HCT116 (cell line): ENCODE data around the gene CDC37L1. TPM values are rescaled to one million over a fixed set of nuclear protein-coding genes. Genes with fewer than 3 reads are reported as not detected.

Experiments
- ATAC-seq: fragments of 200-7000 bp; cut with Tn5 transposase; 2 replicates; pipeline ENCODE4 v1.9.1; 2020; ENCODE audit warnings: mild to moderate bottlenecking, moderate library complexity
- BruUV-seq: library from RNA; stranded (reverse); fragments of 400-500 nt; replicated peaks from 2 replicates; lab custom pipeline; 2021; lab: Mats Ljungman, UMichigan
- CTCF ChIA-PET: fragments of 300-600 bp; sonication (Branson Sonifier 250); formaldehyde crosslinking; loops from one replicate; lab custom pipeline; 2021; ENCODE audit warnings: antibody characterized with exemption; lab: Charles Lee
- POLR2A ChIA-PET: fragments of 300-600, 350-600 bp; sonication (Branson Sonifier 250); formaldehyde crosslinking; loops from one replicate; lab custom pipeline; 2021; ENCODE audit warnings: antibody characterized with exemption; lab: Charles Lee
- RAD21 ChIA-PET, 2 experiments: fragments of 300-600 bp; sonication (Branson Sonifier 250); formaldehyde crosslinking; loops; one replicate each; lab custom pipeline; 2023; ENCODE audit warnings: low total read pairs in 2 of 2; ENCODE audit not compliant: uncharacterized antibody in 2 of 2, unreplicated experiment in 2 of 2, low non-redundant PET in 1 of 2; lab: Charles Lee
- DNase-seq: peaks from one replicate; pipeline ENCODE4 v3.0.0-alpha.2; 2010; ENCODE audit warnings: low read depth, low spot score
- H2AFZ ChIP-seq: fragments of 200-600 bp; shearing (Covaris generic), sonication (generic); 2 replicates; pipeline ENCODE4 v1.6.1; 2017; ENCODE audit warnings: low read depth, mixed run types, mixed read lengths, antibody characterized with exemption, low read length; ENCODE audit not compliant: poor library complexity, severe bottlenecking
- H3K27ac ChIP-seq: 2 replicates; pipeline ENCODE4 v1.5.1; 2012; ENCODE audit warnings: low read depth, low read length
- H3K27me3 ChIP-seq: fragments of 200-600 bp; sonication (generic); 2 replicates; pipeline ENCODE4 v1.6.1; 2016; ENCODE audit warnings: mixed run types, low read length, mixed read lengths; ENCODE audit not compliant: insufficient read depth
- H3K36me3 ChIP-seq, 2 experiments: fragments of 200-500 bp in 1 of 2; fragments of 200-600 bp in 1 of 2; sonication (Bioruptor generic) in 1 of 2; sonication (generic) in 1 of 2; 2 replicates each; pipeline versions ENCODE4 v1.5.1 to v1.6.1; 2014 to 2016; ENCODE audit warnings: low read length in 2 of 2, inconsistent platforms in 1 of 2, mixed read lengths in 1 of 2, mixed run types in 1 of 2; ENCODE audit not compliant: insufficient read depth in 2 of 2, control insufficient read depth in 1 of 2
- H3K4me1 ChIP-seq, 2 experiments: fragments of 200-600 bp in 1 of 2; sonication (generic) in 1 of 2; 2 replicates each; pipeline versions ENCODE4 v1.5.1 to v1.6.1; 2012 to 2017; ENCODE audit warnings: low read length in 2 of 2, inconsistent platforms in 1 of 2, mild to moderate bottlenecking in 1 of 2, mixed read lengths in 1 of 2, mixed run types in 1 of 2, moderate library complexity in 1 of 2; ENCODE audit not compliant: insufficient read depth in 2 of 2, control insufficient read depth in 1 of 2
- H3K4me2 ChIP-seq: fragments of 200-600 bp; sonication (generic); 2 replicates; pipeline ENCODE4 v1.6.1; 2017; ENCODE audit warnings: mixed run types, low read length, mixed read lengths
- H3K4me3 ChIP-seq, 2 experiments: fragments of 200-600 bp in 1 of 2; sonication (generic) in 1 of 2; replicated peaks in 1 of 2; 2 replicates each; pipeline ENCODE4 v1.5.1; 2011 to 2016; ENCODE audit warnings: low read length in 2 of 2, control low read depth in 1 of 2, low read depth in 1 of 2, mild to moderate bottlenecking in 1 of 2, mixed read lengths in 1 of 2, mixed run types in 1 of 2
- H3K79me2 ChIP-seq: fragments of 200-600 bp; sonication (generic); 2 replicates; pipeline ENCODE4 v1.6.1; 2017; ENCODE audit warnings: mild to moderate bottlenecking, mixed run types, low read length, moderate library complexity, mixed read lengths; ENCODE audit not compliant: insufficient read depth
- H3K9ac ChIP-seq: fragments of 200-600 bp; sonication (generic); 2 replicates; pipeline ENCODE4 v1.6.1; 2016; ENCODE audit warnings: low read length, mixed read lengths
- H3K9me2 ChIP-seq: fragments of 200-600 bp; sonication (generic), shearing (Covaris generic); 2 replicates; pipeline ENCODE4 v1.6.1; 2017; ENCODE audit warnings: mixed run types, mild to moderate bottlenecking, moderate library complexity; ENCODE audit not compliant: insufficient read depth
- H3K9me3 ChIP-seq, 2 experiments: fragments of 200-500 bp in 1 of 2; fragments of 200-600 bp in 1 of 2; sonication (Bioruptor generic) in 1 of 2; sonication (generic) in 1 of 2; 2 replicates each; pipeline ENCODE4 v1.6.1; 2014 to 2017; ENCODE audit warnings: low read length in 2 of 2, mixed read lengths in 2 of 2, inconsistent platforms in 1 of 2, low read depth in 1 of 2, mild to moderate bottlenecking in 1 of 2, mixed run types in 1 of 2, moderate library complexity in 1 of 2; ENCODE audit not compliant: control insufficient read depth in 1 of 2, insufficient read depth in 1 of 2
- H4K20me1 ChIP-seq: fragments of 200-600 bp; sonication (generic), shearing (Covaris generic); 2 replicates; pipeline ENCODE4 v1.6.1; 2017; ENCODE audit warnings: mixed run types, mild to moderate bottlenecking, moderate library complexity; ENCODE audit not compliant: insufficient read depth
- ATF3 ChIP-seq: IDR thresholded peaks from 2 replicates; pipeline ENCODE4 v1.6.1; 2012
- CEBPB ChIP-seq: IDR thresholded peaks from 2 replicates; pipeline ENCODE4 v1.6.1; 2012; ENCODE audit warnings: low read depth
- CTCF ChIP-seq, 3 experiments: fragments of 200-600 bp in 1 of 3; sonication (generic) in 1 of 3; IDR thresholded peaks in 2 of 3; conservative IDR thresholded peaks in 1 of 3; 2 replicates each; pipeline ENCODE4 v1.5.1; 2012 to 2017; ENCODE audit warnings: low read depth in 2 of 3, low read length in 2 of 3, antibody characterized with exemption in 1 of 3, borderline replicate concordance in 1 of 3, control low read depth in 1 of 3, mild to moderate bottlenecking in 1 of 3, mixed read lengths in 1 of 3, mixed run types in 1 of 3, moderate library complexity in 1 of 3; ENCODE audit not compliant: insufficient read depth in 1 of 3
- EGR1 ChIP-seq: IDR thresholded peaks from 2 replicates; pipeline ENCODE4 v1.6.1; 2012; ENCODE audit warnings: low read depth
- ELF1 ChIP-seq: IDR thresholded peaks from 2 replicates; pipeline ENCODE4 v1.6.1; 2012; ENCODE audit warnings: low read depth, borderline replicate concordance
- EZH2 ChIP-seq: fragments of 200-600 bp; sonication (generic); IDR thresholded peaks from 2 replicates; pipeline ENCODE4 v1.6.1; 2017; ENCODE audit warnings: antibody characterized with exemption, mixed run types
- EZH2phosphoT487 ChIP-seq: fragments of 200-600 bp; IDR thresholded peaks from 2 replicates; pipeline ENCODE4 v1.6.1; 2018; ENCODE audit warnings: antibody characterized with exemption, borderline replicate concordance
- POLR2A ChIP-seq: IDR thresholded peaks from 2 replicates; pipeline ENCODE4 v1.7.0; 2011; ENCODE audit warnings: borderline replicate concordance; ENCODE audit not compliant: insufficient read depth, insufficient read length; ENCODE audit errors: extremely low read depth
- POLR2AphosphoS5 ChIP-seq: IDR thresholded peaks from 2 replicates; pipeline ENCODE4 v1.6.1; 2011; ENCODE audit warnings: mild to moderate bottlenecking, low read depth, low read length, moderate library complexity
- RAD21 ChIP-seq: IDR thresholded peaks from 2 replicates; pipeline ENCODE4 v1.6.1; 2012; ENCODE audit warnings: low read depth, mild to moderate bottlenecking
- SIN3A ChIP-seq: IDR thresholded peaks from 2 replicates; pipeline ENCODE4 v1.6.1; 2012; ENCODE audit warnings: low read depth
- SRF ChIP-seq: IDR thresholded peaks from 2 replicates; pipeline ENCODE4 v1.6.1; 2012; ENCODE audit warnings: low read depth
- TCF7L2 ChIP-seq: IDR thresholded peaks from 2 replicates; pipeline ENCODE4 v1.7.0; 2011; ENCODE audit warnings: borderline replicate concordance, inconsistent platforms; ENCODE audit not compliant: insufficient read depth, insufficient read length; ENCODE audit errors: extremely low read depth
- YY1 ChIP-seq: IDR thresholded peaks from 2 replicates; pipeline ENCODE4 v1.6.1; 2011; ENCODE audit warnings: low read length, low read depth, moderate library complexity, mild to moderate bottlenecking; ENCODE audit not compliant: insufficient replicate concordance; ENCODE audit errors: extremely low read depth
- ZFX ChIP-seq: fragments of 450-650 bp; IDR thresholded peaks from 2 replicates; pipeline ENCODE4 v1.6.1; 2017
- intact Hi-C: fragments of 100-400 bp; cut with micrococcal nuclease; formaldehyde crosslinking; loops from 2 replicates; pipeline ENCODE4 v1.10.0; 2022
- total RNA-seq: library from RNA; stranded (reverse); gene quantifications from one replicate; pipeline ENCODE4 v1.2.1, GENCODE V29; 2021; ENCODE audit not compliant: unreplicated experiment
- TF ChIP-seq, protein P1 (sequence below): IDR thresholded peaks from 2 replicates; pipeline ENCODE4 v1.6.1; 2012; ENCODE audit warnings: low read depth
- TF ChIP-seq, protein P2 (sequence below): IDR thresholded peaks from 2 replicates; pipeline ENCODE4 v1.6.1; 2011; ENCODE audit warnings: mild to moderate bottlenecking, low read length, moderate library complexity; ENCODE audit not compliant: insufficient replicate concordance; ENCODE audit errors: extremely low read depth

Gene CDC37L1
- total RNA-seq, 1 experiment from 2014 or later: 18.1 TPM

GRCh38 chr9:4674783-4675182 is 4.6 kb upstream of the CDC37L1 start:
- no peak overlapping the region for H3K9ac ChIP-seq
- intact Hi-C loops: no loop called here
- H3K36me3 ChIP-seq: no peaks in the 10 kb centered on the region
- RAD21 ChIA-PET: no interaction called here
- peaks cover 2% of the 10 kb centered on the region; the same call in 1 of the 2 replicates for H3K79me2 ChIP-seq
- TF ChIP-seq, protein P1, sequence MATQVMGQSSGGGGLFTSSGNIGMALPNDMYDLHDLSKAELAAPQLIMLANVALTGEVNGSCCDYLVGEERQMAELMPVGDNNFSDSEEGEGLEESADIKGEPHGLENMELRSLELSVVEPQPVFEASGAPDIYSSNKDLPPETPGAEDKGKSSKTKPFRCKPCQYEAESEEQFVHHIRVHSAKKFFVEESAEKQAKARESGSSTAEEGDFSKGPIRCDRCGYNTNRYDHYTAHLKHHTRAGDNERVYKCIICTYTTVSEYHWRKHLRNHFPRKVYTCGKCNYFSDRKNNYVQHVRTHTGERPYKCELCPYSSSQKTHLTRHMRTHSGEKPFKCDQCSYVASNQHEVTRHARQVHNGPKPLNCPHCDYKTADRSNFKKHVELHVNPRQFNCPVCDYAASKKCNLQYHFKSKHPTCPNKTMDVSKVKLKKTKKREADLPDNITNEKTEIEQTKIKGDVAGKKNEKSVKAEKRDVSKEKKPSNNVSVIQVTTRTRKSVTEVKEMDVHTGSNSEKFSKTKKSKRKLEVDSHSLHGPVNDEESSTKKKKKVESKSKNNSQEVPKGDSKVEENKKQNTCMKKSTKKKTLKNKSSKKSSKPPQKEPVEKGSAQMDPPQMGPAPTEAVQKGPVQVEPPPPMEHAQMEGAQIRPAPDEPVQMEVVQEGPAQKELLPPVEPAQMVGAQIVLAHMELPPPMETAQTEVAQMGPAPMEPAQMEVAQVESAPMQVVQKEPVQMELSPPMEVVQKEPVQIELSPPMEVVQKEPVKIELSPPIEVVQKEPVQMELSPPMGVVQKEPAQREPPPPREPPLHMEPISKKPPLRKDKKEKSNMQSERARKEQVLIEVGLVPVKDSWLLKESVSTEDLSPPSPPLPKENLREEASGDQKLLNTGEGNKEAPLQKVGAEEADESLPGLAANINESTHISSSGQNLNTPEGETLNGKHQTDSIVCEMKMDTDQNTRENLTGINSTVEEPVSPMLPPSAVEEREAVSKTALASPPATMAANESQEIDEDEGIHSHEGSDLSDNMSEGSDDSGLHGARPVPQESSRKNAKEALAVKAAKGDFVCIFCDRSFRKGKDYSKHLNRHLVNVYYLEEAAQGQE: no peak
- TF ChIP-seq ATF3 (no peak), ZFX (no peak), EZH2phosphoT487 (no peak), POLR2AphosphoS5 (no peak), POLR2A (no peak), EGR1 (no peak), SIN3A (no peak), YY1 (no peak), EZH2 (no peak), ELF1 (no peak), RAD21 (no peak), CEBPB (no peak), TCF7L2 (no peak), CTCF (IDR thresholded peaks at IDR 0.05 in 2 of 3, conservative IDR thresholded peaks at IDR 0.05 in 1 of 3; ENCODE audit: borderline replicate concordance in 1 of 3, insufficient read depth in 1 of 3, low read depth in 2 of 3, low read length in 2 of 3) (no peak), SRF (no peak)
- TF ChIP-seq, protein P2, sequence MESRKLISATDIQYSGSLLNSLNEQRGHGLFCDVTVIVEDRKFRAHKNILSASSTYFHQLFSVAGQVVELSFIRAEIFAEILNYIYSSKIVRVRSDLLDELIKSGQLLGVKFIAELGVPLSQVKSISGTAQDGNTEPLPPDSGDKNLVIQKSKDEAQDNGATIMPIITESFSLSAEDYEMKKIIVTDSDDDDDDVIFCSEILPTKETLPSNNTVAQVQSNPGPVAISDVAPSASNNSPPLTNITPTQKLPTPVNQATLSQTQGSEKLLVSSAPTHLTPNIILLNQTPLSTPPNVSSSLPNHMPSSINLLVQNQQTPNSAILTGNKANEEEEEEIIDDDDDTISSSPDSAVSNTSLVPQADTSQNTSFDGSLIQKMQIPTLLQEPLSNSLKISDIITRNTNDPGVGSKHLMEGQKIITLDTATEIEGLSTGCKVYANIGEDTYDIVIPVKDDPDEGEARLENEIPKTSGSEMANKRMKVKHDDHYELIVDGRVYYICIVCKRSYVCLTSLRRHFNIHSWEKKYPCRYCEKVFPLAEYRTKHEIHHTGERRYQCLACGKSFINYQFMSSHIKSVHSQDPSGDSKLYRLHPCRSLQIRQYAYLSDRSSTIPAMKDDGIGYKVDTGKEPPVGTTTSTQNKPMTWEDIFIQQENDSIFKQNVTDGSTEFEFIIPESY: no peak
- no peaks in the 10 kb centered on the region for H4K20me1 ChIP-seq
- H2AFZ ChIP-seq: no peak overlapping the region
- DNase-seq (no peak), ATAC-seq (no peak)
- no peak overlapping the region for H3K4me2 ChIP-seq
- H3K4me1 ChIP-seq: peaks cover 9 to 11% of the 10 kb centered on the region in 2 experiments
- no peaks in the 10 kb centered on the region for H3K9me3 ChIP-seq
- H3K9me2 ChIP-seq: no peaks in the 10 kb centered on the region
- no TSS peak for BruUV-seq
- POLR2A ChIA-PET: interaction anchor here (1.4 kb wide), 1 partner anchor 9 kb away, joined by 3 read pairs; no protein-coding TSS in a partner anchor
- H3K27ac ChIP-seq: no peak overlapping the region
- CTCF ChIA-PET: no interaction called here
- H3K4me3 ChIP-seq: no peak overlapping the region
- H3K27me3 ChIP-seq: no peaks in the 10 kb centered on the region
